ENCODE results near the gene TRPC4AP. TPM values are rescaled to one million over a fixed set of nuclear protein-coding genes. Genes with fewer than 3 reads are reported as not detected.

TRPC4AP gene
- total RNA-seq, 1 donor from 2014 or later, result 67.6 TPM

DNA sequence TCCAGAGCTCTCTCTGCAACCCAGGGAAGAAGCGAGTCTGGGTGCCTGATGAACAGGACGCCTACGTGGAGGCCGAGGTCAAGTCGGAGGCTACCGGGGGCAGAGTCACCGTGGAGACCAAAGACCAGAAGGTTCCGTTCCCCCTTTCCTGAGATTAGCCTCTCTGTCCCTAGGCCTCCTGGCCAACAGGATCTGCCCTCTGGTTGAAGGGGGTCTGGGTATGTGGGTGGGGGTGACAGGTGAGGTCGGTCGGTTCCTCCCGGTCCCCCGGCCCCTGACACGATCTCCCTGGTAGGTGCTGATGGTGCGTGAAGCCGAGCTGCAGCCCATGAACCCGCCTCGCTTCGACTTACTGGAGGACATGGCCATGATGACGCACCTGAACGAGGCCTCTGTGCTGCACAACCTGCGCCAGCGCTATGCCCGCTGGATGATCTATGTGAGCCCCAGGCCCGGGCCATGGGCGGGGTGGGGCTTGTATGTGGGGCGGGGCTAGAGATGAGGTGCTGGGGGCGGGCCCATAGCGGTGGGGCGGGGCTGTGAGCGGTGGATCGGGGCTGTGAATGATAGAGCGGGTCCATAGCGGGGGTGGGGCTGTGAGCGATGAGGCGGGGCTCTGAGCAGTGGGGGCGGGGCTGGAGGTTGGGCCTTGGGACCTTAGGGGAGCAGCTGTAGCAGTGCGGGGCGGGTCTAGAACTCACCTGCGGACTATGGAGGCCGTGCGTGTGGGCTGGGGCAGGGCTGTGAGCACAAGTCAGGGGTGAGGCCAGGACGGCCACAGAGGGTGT is 113.0 kb downstream of the TRPC4AP start:
- Histone ChIP-seq H3K4me3 (no peak overlapping the region), H3K36me3 (no peaks in the 10 kb centered on the region), H3K9me3 (no peaks in the 10 kb centered on the region), H3K4me1 (no peaks in the 10 kb centered on the region), H3K27me3 (peaks cover 16% of the 10 kb centered on the region), H3K27ac (no peak overlapping the region)
- ATAC-seq, result peak; percentile 28
- no peak for DNase-seq
- intact Hi-C loops (cut with DNase I), result no loop called here
- TF ChIP-seq, protein P1, sequence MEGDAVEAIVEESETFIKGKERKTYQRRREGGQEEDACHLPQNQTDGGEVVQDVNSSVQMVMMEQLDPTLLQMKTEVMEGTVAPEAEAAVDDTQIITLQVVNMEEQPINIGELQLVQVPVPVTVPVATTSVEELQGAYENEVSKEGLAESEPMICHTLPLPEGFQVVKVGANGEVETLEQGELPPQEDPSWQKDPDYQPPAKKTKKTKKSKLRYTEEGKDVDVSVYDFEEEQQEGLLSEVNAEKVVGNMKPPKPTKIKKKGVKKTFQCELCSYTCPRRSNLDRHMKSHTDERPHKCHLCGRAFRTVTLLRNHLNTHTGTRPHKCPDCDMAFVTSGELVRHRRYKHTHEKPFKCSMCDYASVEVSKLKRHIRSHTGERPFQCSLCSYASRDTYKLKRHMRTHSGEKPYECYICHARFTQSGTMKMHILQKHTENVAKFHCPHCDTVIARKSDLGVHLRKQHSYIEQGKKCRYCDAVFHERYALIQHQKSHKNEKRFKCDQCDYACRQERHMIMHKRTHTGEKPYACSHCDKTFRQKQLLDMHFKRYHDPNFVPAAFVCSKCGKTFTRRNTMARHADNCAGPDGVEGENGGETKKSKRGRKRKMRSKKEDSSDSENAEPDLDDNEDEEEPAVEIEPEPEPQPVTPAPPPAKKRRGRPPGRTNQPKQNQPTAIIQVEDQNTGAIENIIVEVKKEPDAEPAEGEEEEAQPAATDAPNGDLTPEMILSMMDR (IDR thresholded peaks at IDR 0.05), result no peak

DNA sequence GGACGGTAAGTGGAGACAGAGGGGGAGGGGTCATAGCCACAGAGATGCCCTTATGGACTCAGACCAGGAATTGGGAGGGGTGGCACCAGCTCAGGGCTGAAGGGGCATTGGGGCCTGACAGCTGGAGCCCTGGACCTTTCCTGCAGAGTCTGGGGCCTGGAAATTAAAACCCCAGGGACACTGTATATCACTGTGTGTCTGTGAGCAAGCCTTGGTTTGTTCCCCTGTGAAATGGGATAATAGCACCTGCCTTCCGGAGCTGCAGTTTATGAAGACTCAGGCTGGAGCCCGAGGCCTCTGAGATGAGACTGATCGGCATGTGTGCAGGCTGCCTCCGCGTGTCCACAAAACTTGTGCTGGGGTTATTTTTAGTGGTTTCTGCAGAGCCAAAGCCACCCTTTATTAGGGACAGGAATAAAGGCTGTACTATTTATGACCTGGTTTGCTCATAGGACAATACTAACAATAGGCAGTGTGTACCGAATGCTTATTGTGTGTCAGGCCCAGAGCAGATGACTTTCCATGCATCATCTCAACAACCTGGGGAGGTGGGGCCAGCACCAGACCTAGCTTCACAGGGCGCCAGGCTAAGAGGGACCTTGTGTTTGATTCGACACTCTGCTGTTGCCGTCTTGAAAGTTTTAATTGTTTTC is 114.4 kb downstream of the TRPC4AP start:
- no peaks in the 10 kb centered on the region for H3K4me1 ChIP-seq
- ATAC-seq, result no peak
- no peak overlapping the region for H3K27ac ChIP-seq
- no peaks in the 10 kb centered on the region for H3K9me3 ChIP-seq
- peaks cover 3% of the 10 kb centered on the region for H3K27me3 ChIP-seq
- H3K36me3 ChIP-seq, result no peaks in the 10 kb centered on the region
- TF ChIP-seq, protein P1 (IDR thresholded peaks at IDR 0.05), result no peak
- H3K4me3 ChIP-seq, result no peak overlapping the region
- no peak for DNase-seq
- intact Hi-C loops (cut with DNase I), result no loop called here

DNA sequence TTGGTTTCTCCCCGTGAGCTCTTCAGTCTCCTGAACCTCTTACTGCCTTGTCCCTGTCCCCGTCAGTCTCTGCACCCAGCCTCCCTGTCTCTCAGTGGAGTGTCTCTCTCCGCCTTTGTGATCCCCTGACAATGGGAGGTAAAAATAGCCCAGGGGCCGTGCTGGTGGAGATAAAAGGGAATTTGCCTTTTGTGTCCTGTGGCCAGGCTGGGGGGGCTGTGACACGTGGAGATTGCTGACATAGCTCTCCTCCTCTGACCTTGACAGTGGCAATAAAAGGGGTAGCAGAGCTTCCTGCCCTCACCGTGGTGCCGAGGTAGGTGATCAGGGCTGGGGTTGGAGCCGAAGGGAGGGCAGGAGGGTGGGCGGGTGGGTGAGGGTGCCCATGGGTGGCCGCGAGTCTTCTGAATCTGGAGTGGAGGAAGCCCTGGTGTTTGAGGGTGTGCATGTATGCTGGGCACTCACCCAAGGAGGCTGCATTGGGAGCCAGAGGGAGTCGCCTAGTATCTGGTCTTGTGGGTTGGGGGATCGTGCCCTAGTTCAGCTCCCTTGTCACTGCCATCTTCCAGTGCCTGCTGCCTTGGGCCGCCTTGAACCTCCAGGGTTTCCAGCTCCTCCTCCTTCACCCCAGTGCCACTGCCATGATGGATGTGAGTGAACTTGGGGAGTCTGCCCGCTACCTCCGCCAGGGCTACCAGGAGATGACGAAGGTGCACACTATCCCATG is 115.1 kb downstream of the TRPC4AP start:
- Histone ChIP-seq H3K4me1 (no peaks in the 10 kb centered on the region), H3K36me3 (no peaks in the 10 kb centered on the region), H3K9me3 (no peaks in the 10 kb centered on the region), H3K27me3 (no peaks in the 10 kb centered on the region), H3K4me3 (no peak overlapping the region), H3K27ac (no peak overlapping the region)
- DNase-seq (no peak), ATAC-seq (no peak)
- TF ChIP-seq, protein P1 (IDR thresholded peaks at IDR 0.05), result no peak
- intact Hi-C loops (cut with DNase I), result no loop called here

DNA sequence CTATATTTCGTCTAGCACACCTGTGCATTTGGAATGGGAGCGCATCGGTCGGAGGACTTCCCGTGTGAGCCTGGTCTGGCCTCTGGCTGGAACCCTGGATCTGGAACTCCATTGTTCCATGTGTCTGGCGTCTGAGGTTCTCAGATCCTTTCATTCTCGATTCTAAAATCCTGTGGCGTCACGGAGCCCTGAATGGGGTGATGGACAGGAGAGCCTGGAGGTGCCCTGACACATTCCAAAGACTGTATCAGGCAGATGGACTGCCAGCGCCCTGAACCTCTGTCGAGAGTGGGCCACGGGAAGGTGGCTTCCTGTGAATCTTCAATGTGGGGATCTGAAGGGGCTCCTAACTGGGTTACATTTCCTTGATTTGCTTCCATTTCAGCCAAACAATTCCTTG is 116.3 kb downstream of the TRPC4AP start:
- H3K4me3 ChIP-seq, result no peak overlapping the region
- H3K27me3 ChIP-seq, result no peaks in the 10 kb centered on the region
- no peaks in the 10 kb centered on the region for H3K4me1 ChIP-seq
- no peaks in the 10 kb centered on the region for H3K36me3 ChIP-seq
- no peak overlapping the region for H3K27ac ChIP-seq
- DNase-seq (no peak), ATAC-seq (no peak)
- TF ChIP-seq, protein P1 (IDR thresholded peaks at IDR 0.05), result no peak
- H3K9me3 ChIP-seq, result no peaks in the 10 kb centered on the region
- intact Hi-C loops (cut with DNase I), result no loop called here

DNA sequence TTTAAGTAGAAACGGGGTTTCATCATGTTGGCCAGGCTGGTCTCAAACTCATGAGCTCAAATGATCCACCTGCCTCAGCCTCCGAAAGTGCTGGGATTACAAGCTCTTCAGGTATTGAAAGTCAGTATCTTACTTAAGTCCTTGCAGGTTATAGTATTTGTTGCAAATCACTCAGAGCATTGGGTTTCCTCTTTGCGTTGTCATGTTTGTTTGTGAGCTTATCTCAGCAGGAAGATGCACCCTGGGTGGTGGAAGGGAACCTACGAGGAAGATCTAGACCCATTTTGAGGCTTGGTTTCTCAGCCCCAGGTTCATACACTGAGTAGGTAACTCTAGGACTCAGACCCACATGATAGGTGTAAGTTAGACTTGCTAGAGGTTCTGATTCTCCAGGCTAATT is 118.4 kb downstream of the TRPC4AP start:
- no peak for DNase-seq
- Histone ChIP-seq H3K36me3 (no peaks in the 10 kb centered on the region), H3K4me1 (no peaks in the 10 kb centered on the region), H3K27me3 (no peaks in the 10 kb centered on the region), H3K4me3 (no peak overlapping the region), H3K9me3 (no peaks in the 10 kb centered on the region), H3K27ac (no peak overlapping the region)
- no peak for ATAC-seq
- TF ChIP-seq, protein P1 (IDR thresholded peaks at IDR 0.05), result no peak
- intact Hi-C loops (cut with DNase I), result no loop called here

Data from upper lobe of right lung (tissue), 1 donor.